Effector CD4-positive, alpha-beta T cell (primary cell): ENCODE data around the gene AP5Z1.
A peak's percentile ranks its signal among the peaks of the same experiment; 100 is the strongest.

ENCODE experiments used
- DNase-seq: peaks from one replicate; pipeline ENCODE4 v3.0.0-alpha.2; 2020

AP5Z1 gene

DNA sequence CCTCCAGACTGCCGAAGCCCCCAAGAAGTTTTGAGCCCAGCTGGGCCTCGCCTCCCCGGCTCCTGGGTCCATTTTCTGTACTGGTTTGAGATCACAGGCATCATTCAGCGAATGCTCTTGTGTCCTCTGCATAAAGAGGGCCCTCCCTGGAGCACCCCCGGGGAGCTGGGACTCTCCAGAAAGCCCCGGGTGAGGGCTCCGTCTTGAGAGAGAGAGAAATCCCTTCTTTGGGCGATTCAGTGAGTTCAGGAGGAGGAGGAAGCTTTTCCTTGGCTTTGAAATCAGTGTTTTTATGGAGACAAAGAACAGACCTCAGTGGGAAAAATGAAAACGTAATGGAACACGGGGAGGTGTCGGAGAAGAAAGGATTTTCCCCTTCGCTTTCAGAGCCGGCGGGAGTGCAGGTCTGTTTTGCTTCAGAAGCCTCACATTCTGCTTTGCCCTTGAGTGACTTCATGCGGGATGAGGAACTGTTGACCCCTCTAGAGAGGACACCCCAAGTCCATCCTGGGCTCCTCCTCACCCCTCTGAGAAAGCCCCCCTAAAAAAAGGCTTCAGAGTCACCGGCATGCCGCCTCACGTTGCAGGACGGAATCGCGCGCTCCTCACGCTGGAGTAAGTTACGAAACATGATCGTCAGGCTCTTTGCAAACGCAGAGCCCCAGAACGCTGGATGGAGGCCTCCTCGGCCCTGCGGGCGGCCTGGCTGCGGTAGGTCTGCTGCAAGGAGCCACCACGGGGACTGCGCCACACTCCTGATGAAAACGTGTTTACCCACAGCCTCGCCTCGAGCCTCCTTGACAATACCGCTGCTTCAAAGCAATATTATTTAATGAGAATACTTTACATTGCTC, 8.5 kb upstream of the AP5Z1 start:
- DNase-seq: no peak

GRCh38 chr7:4768597-4769569, 6.5 kb upstream of the AP5Z1 start:
- DNase-seq: no peak

GRCh38 chr7:4769761-4770160, 5.7 kb upstream of the AP5Z1 start:
- DNase-seq: no peak

DNA sequence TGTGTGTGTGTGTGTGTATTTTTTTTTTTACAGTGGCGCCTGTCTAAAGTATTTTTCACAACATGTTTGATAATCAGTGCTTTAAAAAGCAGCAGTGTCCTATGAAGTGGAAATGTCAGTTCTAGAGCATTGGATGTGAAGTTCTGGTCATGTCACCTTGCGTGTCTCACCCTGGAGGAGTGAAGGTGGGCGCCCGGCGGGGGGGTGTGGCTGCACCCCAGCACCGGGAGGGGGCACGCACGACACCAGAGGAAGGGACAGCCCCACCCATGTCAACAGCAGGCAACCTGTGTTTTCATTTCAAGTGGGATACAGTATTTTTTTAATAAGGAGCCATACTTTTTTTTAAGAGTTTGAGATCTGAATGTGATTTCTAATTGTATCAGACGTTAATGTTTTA, 4.5 kb upstream of the AP5Z1 start:
- no peak for DNase-seq

DNA sequence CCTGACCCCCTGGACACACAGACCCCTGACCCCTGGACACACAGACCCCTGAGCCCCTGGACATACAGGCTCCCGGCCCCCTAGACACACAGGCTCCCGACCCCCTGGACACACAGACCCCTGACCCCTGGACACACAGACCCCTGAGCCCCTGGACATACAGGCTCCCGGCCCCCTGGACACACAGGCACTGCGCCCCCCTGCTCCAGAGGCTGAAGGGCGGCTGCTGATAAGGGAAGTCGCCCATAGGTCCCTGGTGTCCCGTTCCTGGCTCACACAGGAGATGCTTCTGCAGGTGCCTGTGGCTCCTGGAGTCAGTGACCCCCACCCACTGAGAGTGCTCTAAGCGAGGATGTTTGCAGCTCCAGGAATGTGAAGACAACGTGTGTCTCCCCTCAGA, 3.7 kb upstream of the AP5Z1 start:
- no peak for DNase-seq

DNA sequence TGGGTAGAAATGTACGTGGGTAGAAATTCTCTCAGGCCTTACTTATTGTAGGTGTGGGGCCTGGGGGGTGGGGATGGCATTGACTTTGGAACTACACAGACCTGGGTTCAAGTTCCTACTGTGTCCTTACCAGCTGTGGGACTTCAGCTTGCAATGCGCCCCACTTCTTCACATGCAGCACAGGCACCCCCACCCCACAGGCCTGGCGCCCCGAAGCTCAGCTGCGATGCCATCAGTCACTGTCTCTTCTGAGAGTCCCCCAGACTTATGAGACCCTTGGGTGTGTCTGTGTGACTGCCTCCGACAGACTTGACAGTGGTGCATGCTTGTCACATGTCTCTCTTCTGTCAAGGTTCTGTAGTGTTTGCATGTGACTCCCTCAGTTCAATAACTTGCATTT, 3.1 kb upstream of the AP5Z1 start:
- DNase-seq: no peak

GRCh38 chr7:4774007-4774406, 1.4 kb upstream of the AP5Z1 start:
- no peak for DNase-seq

DNA sequence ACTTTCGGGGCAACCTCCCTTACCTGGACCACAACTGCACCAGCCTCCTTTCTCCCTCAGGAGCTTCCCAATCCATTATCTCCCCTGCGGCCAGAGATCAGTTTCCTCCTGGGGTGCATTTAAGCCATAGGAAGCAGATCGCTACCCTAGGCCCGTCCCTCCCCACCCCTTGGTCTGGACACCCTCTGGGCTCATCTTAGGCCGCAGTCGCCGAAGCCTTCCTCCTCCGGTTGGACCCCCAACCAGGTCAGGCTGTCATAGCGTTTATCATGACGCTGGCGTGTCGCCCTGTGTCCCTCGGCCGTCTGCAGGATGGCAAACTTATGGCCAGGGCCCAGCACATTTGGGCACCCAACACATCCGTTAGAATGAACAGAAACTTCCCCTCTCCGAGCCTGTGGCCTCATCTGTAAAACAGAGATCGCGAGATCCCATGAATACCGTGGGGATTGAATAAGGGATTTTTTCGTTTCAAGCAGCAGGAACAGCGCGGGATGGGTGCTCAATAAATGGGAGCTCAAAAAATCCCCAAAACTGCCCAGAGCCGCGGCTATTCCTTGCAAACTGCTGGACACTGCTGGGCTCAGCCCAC, 669 bp upstream of the AP5Z1 start:
- DNase-seq: no peak

GRCh38 chr7:4775848-4776623, 613 bp downstream of the AP5Z1 start:
- peak; percentile 44 for DNase-seq

GRCh38 chr7:4779118-4779517, 3.7 kb downstream of the AP5Z1 start:
- no peak for DNase-seq

DNA sequence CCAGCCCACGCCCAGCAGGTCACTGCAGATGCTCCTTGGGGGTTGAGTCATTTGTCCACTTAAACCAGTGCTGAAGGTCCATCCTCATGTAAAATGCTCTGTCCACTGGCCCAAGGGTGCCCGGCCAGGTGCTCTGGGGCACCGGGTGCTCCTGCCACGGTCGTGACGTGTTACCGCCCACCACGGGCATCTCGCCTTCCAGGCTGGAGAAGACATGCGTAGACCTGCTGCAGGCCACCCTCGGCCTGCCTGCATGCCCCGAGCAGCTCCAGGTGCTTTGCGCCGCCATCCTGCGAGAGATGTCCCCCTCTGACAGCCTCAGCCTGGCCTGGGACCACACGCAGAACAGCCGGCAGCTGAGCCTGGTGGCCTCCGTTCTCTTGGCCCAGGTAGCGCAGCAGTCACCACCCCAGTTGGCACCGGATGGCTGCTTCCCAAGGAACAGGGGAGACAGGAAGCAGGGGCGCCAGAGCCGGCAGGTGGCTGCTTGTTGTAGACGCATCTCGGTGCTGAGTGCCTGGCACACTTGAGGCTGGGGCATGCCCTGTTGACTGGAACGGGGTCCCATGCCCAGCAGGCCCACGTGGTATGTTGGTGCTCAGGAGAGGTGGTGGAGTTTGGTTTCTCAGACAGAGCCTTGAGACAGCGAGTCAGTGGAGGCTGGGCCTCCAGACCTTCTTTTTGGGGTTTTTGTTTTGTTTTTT, 6.1 kb downstream of the AP5Z1 start:
- DNase-seq: no peak

DNA sequence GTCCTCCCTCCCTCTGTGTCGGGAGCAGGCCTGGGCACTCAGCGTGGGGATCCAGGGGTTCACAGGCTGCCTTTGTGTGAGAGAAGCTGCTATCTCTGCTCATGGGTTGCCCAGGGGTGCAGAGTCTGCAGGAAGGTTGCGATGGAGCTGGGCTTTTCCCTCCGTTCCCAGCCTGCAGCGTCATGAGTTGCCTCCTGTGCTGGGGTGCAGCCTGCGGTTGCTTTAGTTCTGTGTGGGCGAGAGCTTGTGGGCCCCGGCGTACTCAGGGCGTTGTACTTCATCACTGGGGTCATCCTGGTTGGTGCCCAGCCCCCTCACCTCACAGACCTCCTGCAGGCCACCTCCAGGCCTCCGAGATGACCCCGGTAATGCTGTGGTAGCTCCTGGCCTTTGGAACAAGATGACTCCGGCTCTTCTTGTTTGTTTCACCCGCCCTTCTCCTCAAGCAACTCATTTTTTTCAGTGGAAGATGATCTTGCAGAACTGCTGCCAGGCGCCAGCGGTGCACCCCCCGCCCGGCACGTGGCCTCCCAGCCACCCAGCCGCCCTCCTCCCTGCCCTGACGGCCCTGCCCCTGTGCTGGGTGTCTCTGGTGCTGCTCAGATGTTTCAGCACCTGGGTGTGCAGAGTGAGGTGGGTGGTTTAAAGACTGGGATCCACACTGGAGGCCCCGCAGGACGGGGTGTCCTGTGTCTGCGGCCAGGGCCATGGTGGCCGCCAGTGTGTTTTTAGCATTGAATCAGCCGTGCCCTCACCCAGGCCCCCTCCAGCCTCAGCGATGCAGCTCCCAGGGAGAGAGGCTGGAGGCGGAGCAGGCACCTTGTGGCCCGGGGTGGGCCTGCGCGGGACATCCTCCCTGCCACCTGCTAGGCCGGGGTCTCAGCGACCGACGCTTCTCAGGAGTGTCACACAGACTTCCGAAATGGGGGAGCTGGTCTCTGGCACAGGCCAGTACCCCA, 7.2 kb downstream of the AP5Z1 start:
- DNase-seq: no peak

DNA sequence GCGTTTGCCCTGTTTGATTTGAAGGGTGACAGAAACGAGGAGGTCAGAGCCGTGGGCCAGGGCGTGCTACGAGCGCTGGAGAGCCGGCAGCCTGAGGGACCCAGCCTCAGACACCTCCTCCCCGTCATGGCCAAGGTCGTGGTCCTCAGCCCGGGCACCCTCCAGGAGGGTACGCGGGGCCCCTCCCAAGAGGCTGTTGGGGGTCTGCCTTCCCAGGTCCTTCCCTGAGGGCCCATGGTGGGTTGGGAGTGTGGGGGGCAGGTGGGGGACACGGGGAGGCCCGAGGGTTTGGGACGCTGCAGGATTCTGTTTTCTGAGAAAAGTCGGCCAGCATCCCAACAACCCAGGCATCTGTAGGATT, 7.8 kb downstream of the AP5Z1 start:
- DNase-seq: no peak

DNA sequence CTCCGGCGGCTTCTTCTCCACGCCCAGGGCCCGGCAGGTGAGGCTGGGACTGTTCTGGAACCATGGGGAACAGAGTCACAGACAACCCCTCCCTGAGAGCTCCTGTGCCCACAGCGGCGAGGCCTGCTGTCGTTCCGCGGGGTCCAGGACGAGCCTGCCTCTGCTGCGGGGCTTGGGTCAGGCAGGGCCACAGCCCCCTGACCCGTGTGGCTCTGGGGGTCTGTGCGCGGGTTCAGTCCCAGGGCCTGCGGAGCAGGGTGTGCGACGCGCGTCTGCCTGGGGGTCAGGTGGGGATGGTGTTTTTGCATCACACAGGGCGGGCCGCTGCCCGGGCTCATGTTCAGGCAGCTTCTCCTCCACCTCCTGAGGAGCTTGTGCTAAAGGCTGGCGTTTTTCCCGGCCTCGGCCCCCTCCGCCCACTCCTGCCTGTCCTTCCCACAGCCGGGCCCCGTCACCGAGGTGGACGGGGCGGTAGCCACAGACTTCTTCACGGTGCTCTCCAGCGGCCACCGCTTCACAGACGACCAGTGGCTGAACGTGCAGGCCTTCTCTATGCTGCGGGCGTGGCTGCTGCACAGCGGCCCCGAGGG, 8.4 kb downstream of the AP5Z1 start:
- no peak for DNase-seq

DNA sequence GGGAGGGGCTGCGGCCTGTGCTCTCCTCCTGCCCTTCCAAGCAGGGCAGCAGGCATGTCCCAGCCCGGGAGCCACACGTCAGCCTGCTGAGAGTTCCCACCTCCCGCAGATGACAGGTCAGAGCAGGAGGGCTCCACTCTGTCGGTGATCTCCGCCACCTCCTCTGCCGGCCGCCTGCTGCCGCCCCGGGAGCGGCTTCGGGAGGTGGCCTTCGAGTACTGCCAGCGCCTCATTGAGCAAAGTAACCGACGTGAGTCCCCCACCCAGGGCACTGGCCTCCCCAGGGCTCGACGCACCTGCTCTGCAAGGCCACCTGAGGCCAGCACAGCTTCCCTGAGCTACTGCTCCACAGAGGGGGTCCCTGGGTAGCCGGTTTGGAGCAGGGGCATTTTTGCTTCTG, 9.4 kb downstream of the AP5Z1 start:
- no peak for DNase-seq

GRCh38 chr7:4785371-4785770, 9.9 kb downstream of the AP5Z1 start:
- no peak for DNase-seq

GRCh38 chr7:4786015-4786414, 10.6 kb downstream of the AP5Z1 start:
- DNase-seq: no peak

- DNase-seq: no peak
Observed at GRCh38 chr7:4787541-4787940, 12.1 kb downstream of the AP5Z1 start.

DNA sequence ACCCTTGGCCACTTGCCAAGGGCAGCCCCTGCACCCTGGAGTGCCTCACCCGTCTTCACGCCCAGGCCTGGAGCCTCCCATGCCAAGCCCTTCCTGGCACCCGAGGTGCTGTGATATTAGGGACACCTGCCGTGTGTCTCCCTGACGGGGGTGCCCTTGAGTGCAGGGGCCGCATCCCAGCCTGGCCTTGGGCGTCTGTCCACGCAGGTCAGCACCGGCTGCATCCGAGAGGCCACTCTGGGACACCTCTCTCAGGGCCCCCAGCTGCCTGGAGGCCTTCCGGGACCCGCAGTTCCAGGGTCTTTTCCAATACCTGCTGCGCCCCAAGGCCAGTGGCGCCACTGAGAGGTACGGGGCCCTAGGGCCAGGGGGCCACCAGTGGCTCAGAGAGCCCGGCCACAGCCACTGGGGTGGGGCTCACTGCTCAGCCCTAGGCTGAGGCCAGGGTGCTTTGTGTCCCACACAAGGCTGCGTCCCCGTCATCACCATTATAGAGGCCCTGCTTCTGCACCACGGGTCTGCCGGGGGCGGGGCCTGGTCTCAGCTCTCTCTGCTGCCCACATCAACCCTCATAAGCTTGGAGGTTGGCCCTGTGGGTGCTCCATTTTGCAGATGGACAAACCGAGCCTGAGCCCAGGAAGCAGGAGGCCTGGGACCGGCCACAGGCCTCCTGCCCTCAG, 12.7 kb downstream of the AP5Z1 start:
- DNase-seq: no peak
